Activated naive CD8-positive, alpha-beta T cell (primary cell): ENCODE measurements around the gene IARS1.
A peak's percentile ranks its signal among the peaks of the same experiment; 100 is the strongest.

ENCODE experiments used
- H3K27ac Mint-ChIP-seq: one replicate; pipeline ENCODE4 v1.8.0; 2021; ENCODE audit warnings: mixed read lengths
- H3K27me3 Mint-ChIP-seq: one replicate; pipeline ENCODE4 v1.8.0; 2021; ENCODE audit warnings: mixed read lengths
- H3K36me3 Mint-ChIP-seq: one replicate; pipeline ENCODE4 v1.8.0; 2021; ENCODE audit warnings: mixed read lengths
- H3K4me1 Mint-ChIP-seq: one replicate; pipeline ENCODE4 v1.8.0; 2021; ENCODE audit warnings: low read depth, mixed read lengths
- H3K4me3 Mint-ChIP-seq: one replicate; pipeline ENCODE4 v1.8.0; 2021; ENCODE audit warnings: mild to moderate bottlenecking, mixed read lengths
- H3K9me3 Mint-ChIP-seq: one replicate; pipeline ENCODE4 v1.8.0; 2021; ENCODE audit warnings: low read depth, mixed read lengths

The IARS1 gene

DNA sequence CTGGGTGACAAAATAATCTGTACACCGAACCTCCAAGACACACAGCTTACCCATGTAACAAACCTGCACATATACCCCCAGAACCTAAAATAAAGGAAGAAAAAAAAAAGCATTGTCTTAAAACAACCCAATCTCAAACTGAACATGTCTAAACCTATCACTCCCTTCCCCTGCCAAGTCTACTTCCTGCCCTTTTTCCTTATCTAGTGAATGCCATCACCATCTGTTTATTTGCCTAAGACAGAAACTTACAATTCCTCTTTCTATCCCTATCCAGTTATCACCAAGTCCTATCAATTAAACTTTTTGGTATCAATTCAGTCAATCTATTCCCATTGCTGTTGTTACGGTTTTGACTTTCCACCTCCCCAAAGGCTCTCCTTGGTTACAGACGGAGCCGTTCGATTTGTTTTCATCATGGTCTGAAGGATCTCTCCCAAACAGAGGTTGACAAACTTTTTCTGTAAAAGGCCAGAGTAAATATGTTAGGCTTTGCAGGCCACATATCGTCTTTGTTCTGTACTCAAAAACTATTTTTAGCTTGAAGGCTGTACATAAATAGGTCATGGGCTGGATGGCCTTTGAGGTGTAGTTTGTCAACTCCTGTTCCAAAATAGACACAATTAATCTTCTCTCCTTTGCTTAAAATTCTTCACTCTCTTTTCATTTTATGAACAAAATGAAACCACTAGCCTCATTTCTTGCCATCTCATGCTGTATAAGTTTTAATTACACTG lies 19.6 kb upstream of the IARS1 start:
- peak overlapping the region; percentile 69 for H3K27ac Mint-ChIP-seq
- peaks cover 38% of the 10 kb centered on the region for H3K4me1 Mint-ChIP-seq
- peaks cover 27% of the 10 kb centered on the region for H3K36me3 Mint-ChIP-seq
- H3K4me3 Mint-ChIP-seq, result peak overlapping the region; percentile 42
- H3K27me3 Mint-ChIP-seq, result no peaks in the 10 kb centered on the region
- no peaks in the 10 kb centered on the region for H3K9me3 Mint-ChIP-seq

- Mint-ChIP-seq H3K4me1 (peaks cover 36% of the 10 kb centered on the region), H3K4me3 (no peak overlapping the region), H3K36me3 (peaks cover 31% of the 10 kb centered on the region), H3K9me3 (no peaks in the 10 kb centered on the region), H3K27ac (no peak overlapping the region), H3K27me3 (no peaks in the 10 kb centered on the region)
Measured at GRCh38 chr9:92310562-92310961, 17.1 kb upstream of the IARS1 start.

- Mint-ChIP-seq H3K9me3 (no peaks in the 10 kb centered on the region), H3K27ac (no peak overlapping the region), H3K4me3 (no peak overlapping the region), H3K36me3 (peaks cover 26% of the 10 kb centered on the region), H3K27me3 (no peaks in the 10 kb centered on the region), H3K4me1 (peaks cover 27% of the 10 kb centered on the region)
Measured at GRCh38 chr9:92308893-92309292, 15.4 kb upstream of the IARS1 start.

DNA sequence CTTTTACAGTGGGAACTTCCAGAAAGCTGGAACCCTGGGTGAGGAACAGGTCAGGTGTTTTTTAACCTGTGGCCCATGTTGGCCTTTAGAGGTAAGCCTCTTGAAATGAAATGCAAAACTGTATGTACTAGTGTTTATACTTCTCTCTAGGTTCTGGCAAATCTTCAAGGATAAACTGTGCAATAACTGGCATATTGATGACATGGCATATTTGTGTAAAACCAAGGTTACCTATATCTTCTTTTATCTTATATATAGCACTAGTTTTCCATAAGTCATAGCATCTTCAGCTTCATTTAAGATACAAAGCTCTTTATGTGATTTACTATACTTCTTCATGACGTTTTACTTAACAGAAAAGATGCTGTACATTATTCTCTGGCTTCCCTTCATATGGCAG lies 7.4 kb upstream of the IARS1 start:
- Mint-ChIP-seq H3K4me3 (no peak overlapping the region), H3K27ac (no peak overlapping the region), H3K36me3 (peaks cover 15% of the 10 kb centered on the region), H3K4me1 (peaks cover 14% of the 10 kb centered on the region), H3K9me3 (no peaks in the 10 kb centered on the region), H3K27me3 (no peaks in the 10 kb centered on the region)

GRCh38 chr9:92299116-92299515 lies 5.6 kb upstream of the IARS1 start:
- peaks cover 26% of the 10 kb centered on the region for H3K4me1 Mint-ChIP-seq
- H3K4me3 Mint-ChIP-seq, result no peak overlapping the region
- no peak overlapping the region for H3K27ac Mint-ChIP-seq

DNA sequence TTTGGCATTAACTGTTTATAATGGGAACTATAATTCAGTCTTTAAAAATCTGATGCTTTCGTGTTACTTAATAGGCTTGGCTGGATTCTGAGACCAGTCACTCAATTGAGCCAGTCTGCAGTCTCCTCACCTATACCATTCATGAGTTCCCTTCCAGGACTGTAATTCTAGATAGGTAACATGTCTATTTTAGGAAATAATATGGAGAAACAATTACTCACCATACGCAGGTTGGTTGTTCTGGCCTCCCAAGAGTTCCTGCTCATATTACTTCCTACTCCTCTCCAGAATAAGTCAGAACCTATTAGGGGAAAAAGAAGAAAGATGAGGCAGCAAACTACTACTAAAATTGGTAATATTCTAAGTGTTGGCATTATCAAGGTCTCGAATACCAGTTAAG lies 4.5 kb upstream of the IARS1 start:
- H3K9me3 Mint-ChIP-seq, result no peaks in the 10 kb centered on the region
- peaks cover 12% of the 10 kb centered on the region for H3K36me3 Mint-ChIP-seq
- no peaks in the 10 kb centered on the region for H3K27me3 Mint-ChIP-seq
- peaks cover 29% of the 10 kb centered on the region for H3K4me1 Mint-ChIP-seq
- no peak overlapping the region for H3K4me3 Mint-ChIP-seq
- no peak overlapping the region for H3K27ac Mint-ChIP-seq

More at GRCh38 chr9:92299116-92299515, 5.6 kb upstream of the IARS1 start:
- no peaks in the 10 kb centered on the region for H3K9me3 Mint-ChIP-seq
- peaks cover 12% of the 10 kb centered on the region for H3K36me3 Mint-ChIP-seq
- H3K27me3 Mint-ChIP-seq, result no peaks in the 10 kb centered on the region

GRCh38 chr9:92297611-92298010 lies 4.1 kb upstream of the IARS1 start:
- no peak overlapping the region for H3K4me3 Mint-ChIP-seq

DNA sequence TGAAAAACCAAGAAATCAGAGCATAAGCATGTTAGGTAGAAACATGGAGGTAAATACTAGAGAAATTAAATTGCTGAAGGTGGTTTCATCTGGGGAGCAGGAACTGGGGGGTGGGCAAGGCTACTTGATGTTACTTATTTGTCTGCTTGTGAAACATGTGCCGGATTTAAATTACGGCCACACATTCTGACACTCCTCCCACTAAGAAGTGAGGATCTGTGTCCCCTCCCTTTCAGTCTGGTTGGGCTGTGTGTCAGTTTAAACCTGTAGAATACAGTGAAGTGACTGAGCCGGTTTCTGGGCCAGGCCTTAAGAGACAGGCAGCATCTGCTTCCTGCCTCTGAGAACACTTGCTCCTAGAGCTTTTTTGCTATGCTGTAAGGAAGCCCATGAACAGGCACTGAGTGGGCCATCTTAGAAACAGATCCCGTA lies 2.3 kb upstream of the IARS1 start:
- Mint-ChIP-seq H3K9me3 (no peaks in the 10 kb centered on the region), H3K4me1 (peaks cover 49% of the 10 kb centered on the region), H3K27ac (peak overlapping the region; percentile 55), H3K4me3 (no peak overlapping the region), H3K27me3 (no peaks in the 10 kb centered on the region), H3K36me3 (peaks cover 22% of the 10 kb centered on the region)

More at GRCh38 chr9:92297611-92298010, 4.1 kb upstream of the IARS1 start:
- H3K27me3 Mint-ChIP-seq, result no peaks in the 10 kb centered on the region
- no peak overlapping the region for H3K27ac Mint-ChIP-seq
- peaks cover 16% of the 10 kb centered on the region for H3K36me3 Mint-ChIP-seq
- H3K9me3 Mint-ChIP-seq, result no peaks in the 10 kb centered on the region
- H3K4me1 Mint-ChIP-seq, result peaks cover 33% of the 10 kb centered on the region

GRCh38 chr9:92295240-92295790 lies 1.8 kb upstream of the IARS1 start:
- Mint-ChIP-seq H3K36me3 (peaks cover 22% of the 10 kb centered on the region), H3K27ac (peak overlapping the region; percentile 55), H3K27me3 (no peaks in the 10 kb centered on the region), H3K4me1 (peaks cover 53% of the 10 kb centered on the region), H3K4me3 (peak overlapping the region; percentile 30), H3K9me3 (no peaks in the 10 kb centered on the region)

GRCh38 chr9:92294297-92294676 lies 790 bp upstream of the IARS1 start:
- Mint-ChIP-seq H3K4me3 (peak overlapping the region; percentile 95), H3K9me3 (no peaks in the 10 kb centered on the region), H3K27ac (peak overlapping the region; percentile 100), H3K36me3 (peaks cover 26% of the 10 kb centered on the region), H3K27me3 (no peaks in the 10 kb centered on the region), H3K4me1 (peaks cover 63% of the 10 kb centered on the region)

- H3K4me1 Mint-ChIP-seq, result peaks cover 69% of the 10 kb centered on the region
- H3K9me3 Mint-ChIP-seq, result no peaks in the 10 kb centered on the region
- H3K36me3 Mint-ChIP-seq, result peaks cover 24% of the 10 kb centered on the region
- peak overlapping the region; percentile 100 for H3K27ac Mint-ChIP-seq
- no peaks in the 10 kb centered on the region for H3K27me3 Mint-ChIP-seq
- peak overlapping the region; percentile 95 for H3K4me3 Mint-ChIP-seq
Measured at GRCh38 chr9:92293075-92293354, 482 bp downstream of the IARS1 start.

- Mint-ChIP-seq H3K27ac (peak overlapping the region; percentile 100), H3K9me3 (no peaks in the 10 kb centered on the region), H3K27me3 (no peaks in the 10 kb centered on the region), H3K4me3 (peak overlapping the region; percentile 95), H3K4me1 (peaks cover 68% of the 10 kb centered on the region), H3K36me3 (peaks cover 22% of the 10 kb centered on the region)
Measured at GRCh38 chr9:92292338-92293074, 991 bp downstream of the IARS1 start.

DNA sequence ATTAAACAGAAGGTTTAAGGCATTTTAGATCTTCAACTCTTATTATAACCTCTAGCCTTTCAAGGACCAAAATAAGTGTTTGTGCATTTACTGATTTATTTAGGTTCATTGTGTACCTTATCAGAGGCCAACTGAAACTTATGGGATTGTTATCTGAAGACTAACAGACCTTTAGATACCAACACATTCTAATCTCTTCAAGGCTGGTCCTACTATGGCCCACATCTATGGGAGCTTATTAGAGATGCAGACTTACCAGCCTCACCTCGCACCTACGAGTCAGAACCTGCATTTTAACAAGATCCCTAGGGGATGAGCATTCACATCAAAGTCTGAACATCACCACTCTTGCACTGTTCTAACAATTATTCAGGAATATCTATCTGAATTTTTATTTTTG lies 1.9 kb downstream of the IARS1 start:
- H3K27ac Mint-ChIP-seq, result peak overlapping the region; percentile 28

DNA sequence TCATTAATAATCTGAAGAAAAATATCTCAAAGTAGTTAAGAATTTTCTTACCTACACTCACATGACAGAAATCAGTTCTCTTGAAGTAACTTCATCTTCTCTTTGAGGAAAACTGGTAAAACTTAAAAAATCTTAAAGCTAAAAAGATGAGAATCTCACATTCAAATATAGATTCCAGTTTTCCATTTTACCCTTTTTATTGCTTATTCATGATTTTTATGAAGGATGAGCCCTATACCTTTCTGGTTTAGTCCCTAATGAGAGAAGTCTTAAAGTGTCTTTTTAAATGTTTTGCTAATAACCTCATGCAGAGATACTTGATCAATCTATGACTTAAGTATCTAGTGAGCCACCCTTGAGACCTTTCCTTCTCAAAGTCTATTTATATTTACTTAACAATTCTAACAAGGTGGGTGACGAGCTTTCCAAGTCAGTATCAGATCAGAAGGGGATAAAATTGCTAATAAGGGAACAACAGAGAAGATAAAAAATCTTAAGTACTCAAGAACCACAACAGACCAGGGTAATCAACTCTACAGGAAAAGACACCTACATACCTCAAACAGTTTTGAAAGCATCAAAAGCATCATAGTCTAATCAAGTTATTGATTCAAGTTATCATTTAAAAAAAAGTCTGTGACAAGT lies 2.6 kb downstream of the IARS1 start:
- H3K9me3 Mint-ChIP-seq, result no peaks in the 10 kb centered on the region
- H3K27ac Mint-ChIP-seq, result peak overlapping the region; percentile 77
- peaks cover 21% of the 10 kb centered on the region for H3K36me3 Mint-ChIP-seq
- H3K4me3 Mint-ChIP-seq, result peak overlapping the region; percentile 95
- peaks cover 63% of the 10 kb centered on the region for H3K4me1 Mint-ChIP-seq
- no peaks in the 10 kb centered on the region for H3K27me3 Mint-ChIP-seq

More for the DNA sequence above, 1.9 kb downstream of the IARS1 start:
- no peaks in the 10 kb centered on the region for H3K27me3 Mint-ChIP-seq
- peaks cover 21% of the 10 kb centered on the region for H3K36me3 Mint-ChIP-seq
- no peaks in the 10 kb centered on the region for H3K9me3 Mint-ChIP-seq
- peaks cover 64% of the 10 kb centered on the region for H3K4me1 Mint-ChIP-seq
- peak overlapping the region; percentile 95 for H3K4me3 Mint-ChIP-seq
